OCI-LY7 (cell line): Measurements from ENCODE around the gene SYNGR1. TPM values are rescaled to one million over a fixed set of nuclear protein-coding genes. Genes with fewer than 3 reads are reported as not detected.

Experiments
- BruUV-seq: library from RNA; stranded (reverse); fragments of 400-500 nt; replicated peaks from 2 replicates; lab custom pipeline; 2021; lab: Mats Ljungman, UMichigan
- CTCF ChIA-PET: fragments of 300-600 bp; sonication (Branson Sonifier 250); formaldehyde crosslinking; loops from one replicate; lab custom pipeline; 2022; ENCODE audit warnings: antibody characterized with exemption; ENCODE audit not compliant: unreplicated experiment; lab: Charles Lee
- POLR2A ChIA-PET: fragments of 300-600 bp; sonication (Branson Sonifier 250); formaldehyde crosslinking; loops from one replicate; lab custom pipeline; 2022; ENCODE audit warnings: antibody characterized with exemption; lab: Charles Lee
- DNase-seq: peaks from one replicate; pipeline ENCODE4 v3.0.0-alpha.2; 2015; ENCODE audit warnings: low spot score
- H2AFZ ChIP-seq: fragments of 200-600 bp; sonication (generic), shearing (Covaris generic); 2 replicates; pipeline ENCODE4 v1.6.1; 2014; ENCODE audit warnings: mild to moderate bottlenecking, antibody characterized with exemption, low read length, moderate library complexity
- H3K27ac ChIP-seq: fragments of 200-600 bp; sonication (generic); 2 replicates; pipeline ENCODE4 v1.5.1; 2014; ENCODE audit warnings: mixed run types, low read depth, mild to moderate bottlenecking, moderate library complexity, low read length, inconsistent platforms; ENCODE audit not compliant: poor library complexity, severe bottlenecking
- H3K36me3 ChIP-seq: fragments of 200-600 bp; sonication (generic); 2 replicates; pipeline ENCODE4 v1.6.1; 2014; ENCODE audit warnings: mild to moderate bottlenecking, antibody characterized with exemption, low read length, moderate library complexity, mixed read lengths; ENCODE audit not compliant: insufficient read depth
- H3K4me1 ChIP-seq: fragments of 200-600 bp; sonication (generic); 2 replicates; pipeline ENCODE4 v1.5.1; 2014; ENCODE audit warnings: mild to moderate bottlenecking, low read length; ENCODE audit not compliant: insufficient read depth, poor library complexity, severe bottlenecking
- H3K4me2 ChIP-seq: fragments of 200-600 bp; sonication (generic); 2 replicates; pipeline ENCODE4 v1.6.1; 2014; ENCODE audit warnings: mild to moderate bottlenecking, low read length
- H3K4me3 ChIP-seq: fragments of 200-600 bp; sonication (generic); 2 replicates; pipeline ENCODE4 v1.5.1; 2014; ENCODE audit warnings: mild to moderate bottlenecking, low read depth, low read length; ENCODE audit not compliant: poor library complexity, severe bottlenecking
- H3K79me2 ChIP-seq: fragments of 200-600 bp; sonication (generic); 2 replicates; pipeline ENCODE4 v1.6.1; 2016; ENCODE audit warnings: low read depth, mild to moderate bottlenecking, low read length, moderate library complexity, mixed read lengths; ENCODE audit not compliant: insufficient read depth
- H3K9me2 ChIP-seq: fragments of 200-600 bp; sonication (generic); 2 replicates; pipeline ENCODE4 v1.6.1; 2016; ENCODE audit warnings: mild to moderate bottlenecking, low read length, mixed read lengths; ENCODE audit not compliant: insufficient read depth
- H3K9me3 ChIP-seq: fragments of 200-600 bp; sonication (generic); 2 replicates; pipeline ENCODE4 v1.6.1; 2014; ENCODE audit warnings: mild to moderate bottlenecking, mixed run types, low read length, mixed read lengths
- H4K20me1 ChIP-seq: fragments of 200-600 bp; sonication (generic); 2 replicates; pipeline ENCODE4 v1.6.1; 2014; ENCODE audit warnings: mild to moderate bottlenecking, antibody characterized with exemption, low read length, moderate library complexity, mixed read lengths; ENCODE audit not compliant: insufficient read depth
- EZH2phosphoT487 ChIP-seq: fragments of 200-600 bp; sonication (generic); IDR thresholded peaks from 2 replicates; pipeline ENCODE4 v1.6.1; 2018; ENCODE audit warnings: low read depth, borderline replicate concordance, mild to moderate bottlenecking, mixed run types, antibody characterized with exemption, low read length, moderate library complexity, mixed read lengths
- intact Hi-C: fragments of 100-400 bp; cut with micrococcal nuclease; formaldehyde crosslinking; loops from one replicate; pipeline ENCODE4 v1.10.0; 2022; ENCODE audit not compliant: unreplicated experiment
- total RNA-seq, 2 experiments: library from RNA; depleted of rRNA in 1 of 2; stranded (reverse); fragments of >200 nt in 1 of 2; shearing (Covaris generic) in 1 of 2; gene quantifications; 2 replicates each; pipeline ENCODE4 v1.2.3, GENCODE V29; 2014 to 2022
- TF ChIP-seq, protein P1 (sequence below): fragments of 200-600 bp; sonication (generic); conservative IDR thresholded peaks from 2 replicates; pipeline ENCODE4 v1.5.1; 2014; ENCODE audit warnings: mild to moderate bottlenecking, antibody characterized with exemption, low read length, moderate library complexity, mixed read lengths

The SYNGR1 gene
- total RNA-seq, 2 experiments from 2014 or later, result 10.2 to 23.3 TPM

DNA sequence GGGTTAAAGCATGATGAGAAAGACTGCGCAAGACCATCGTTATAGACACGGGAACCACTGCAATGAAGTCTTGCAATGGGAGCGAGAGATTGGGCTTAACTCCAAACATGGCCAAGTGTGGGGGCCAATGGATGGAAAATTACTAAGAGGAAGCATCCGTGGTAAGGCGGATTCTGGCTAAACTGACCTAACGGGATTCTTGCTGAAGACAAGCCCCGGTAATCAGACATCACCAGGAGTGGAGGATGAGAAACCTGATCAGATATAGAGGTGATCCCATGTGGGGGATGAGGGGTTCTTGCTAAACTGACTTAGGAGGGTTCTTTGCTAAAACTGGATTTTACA is 5.8 kb upstream of the SYNGR1 start:
- TF ChIP-seq, protein P1, sequence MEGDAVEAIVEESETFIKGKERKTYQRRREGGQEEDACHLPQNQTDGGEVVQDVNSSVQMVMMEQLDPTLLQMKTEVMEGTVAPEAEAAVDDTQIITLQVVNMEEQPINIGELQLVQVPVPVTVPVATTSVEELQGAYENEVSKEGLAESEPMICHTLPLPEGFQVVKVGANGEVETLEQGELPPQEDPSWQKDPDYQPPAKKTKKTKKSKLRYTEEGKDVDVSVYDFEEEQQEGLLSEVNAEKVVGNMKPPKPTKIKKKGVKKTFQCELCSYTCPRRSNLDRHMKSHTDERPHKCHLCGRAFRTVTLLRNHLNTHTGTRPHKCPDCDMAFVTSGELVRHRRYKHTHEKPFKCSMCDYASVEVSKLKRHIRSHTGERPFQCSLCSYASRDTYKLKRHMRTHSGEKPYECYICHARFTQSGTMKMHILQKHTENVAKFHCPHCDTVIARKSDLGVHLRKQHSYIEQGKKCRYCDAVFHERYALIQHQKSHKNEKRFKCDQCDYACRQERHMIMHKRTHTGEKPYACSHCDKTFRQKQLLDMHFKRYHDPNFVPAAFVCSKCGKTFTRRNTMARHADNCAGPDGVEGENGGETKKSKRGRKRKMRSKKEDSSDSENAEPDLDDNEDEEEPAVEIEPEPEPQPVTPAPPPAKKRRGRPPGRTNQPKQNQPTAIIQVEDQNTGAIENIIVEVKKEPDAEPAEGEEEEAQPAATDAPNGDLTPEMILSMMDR, result no peak
- no peak for TF ChIP-seq EZH2phosphoT487
- Histone ChIP-seq H2AFZ (no peak overlapping the region), H3K4me2 (no peak overlapping the region), H3K79me2 (no peaks in the 10 kb centered on the region), H3K36me3 (no peaks in the 10 kb centered on the region), H3K4me3 (no peak overlapping the region), H3K9me3 (no peaks in the 10 kb centered on the region), H3K9me2 (no peaks in the 10 kb centered on the region), H3K4me1 (peaks cover 11% of the 10 kb centered on the region), H3K27ac (no peak overlapping the region), H4K20me1 (no peaks in the 10 kb centered on the region)
- no peak for DNase-seq
- ChIA-PET CTCF (interaction anchor here (1.0 kb wide), 1 partner anchor 185 kb away, joined by 3 read pairs; no protein-coding TSS in a partner anchor), POLR2A (interaction anchor here (0.6 to 2.5 kb wide), 3 partner anchors 12 to 121 kb away, joined by 3 to 12 read pairs (median 4); no protein-coding TSS in a partner anchor)
- intact Hi-C loops, result loop anchor here (5.0 to 10.0 kb wide), 3 partner anchors 101 to 183 kb away; no protein-coding TSS in a partner anchor
- BruUV-seq, result no TSS peak

DNA sequence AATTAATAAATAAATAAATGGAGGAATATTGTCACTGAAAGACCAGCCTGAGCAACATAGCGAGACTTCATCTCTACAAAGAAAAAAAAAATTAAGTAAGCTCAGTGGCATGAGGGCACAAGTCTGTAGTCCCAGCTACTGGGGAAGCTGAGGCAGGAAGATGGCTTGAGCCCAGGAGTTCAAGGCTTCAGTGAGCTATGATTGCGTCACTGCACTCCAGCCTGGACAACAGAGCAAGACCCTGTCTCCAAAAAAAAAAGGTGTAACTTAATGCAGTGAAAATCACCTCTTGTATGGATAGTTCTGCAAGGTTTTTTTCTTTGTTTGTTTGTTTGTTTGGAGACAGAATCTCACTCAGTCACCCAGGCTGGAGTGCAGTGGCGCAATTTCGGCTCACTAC is 4.6 kb upstream of the SYNGR1 start:
- no peak overlapping the region for H3K4me3 ChIP-seq
- no peaks in the 10 kb centered on the region for H4K20me1 ChIP-seq
- H3K9me3 ChIP-seq, result no peaks in the 10 kb centered on the region
- ChIA-PET POLR2A (interaction anchor here (0.6 to 1.0 kb wide), 3 partner anchors 50 to 189 kb away, joined by 3 read pairs; no protein-coding TSS in a partner anchor), CTCF (no interaction called here)
- no peaks in the 10 kb centered on the region for H3K79me2 ChIP-seq
- TF ChIP-seq, protein P1, result no peak
- TF ChIP-seq EZH2phosphoT487, result no peak
- no peaks in the 10 kb centered on the region for H3K36me3 ChIP-seq
- peaks cover 16% of the 10 kb centered on the region for H3K4me1 ChIP-seq
- H3K27ac ChIP-seq, result no peak overlapping the region
- H3K9me2 ChIP-seq, result no peaks in the 10 kb centered on the region
- no peak for DNase-seq
- H3K4me2 ChIP-seq, result no peak overlapping the region
- BruUV-seq, result no TSS peak
- intact Hi-C loops, result loop anchor here (10.0 kb wide), 1 partner anchor 100 kb away; no protein-coding TSS in a partner anchor
- H2AFZ ChIP-seq, result no peak overlapping the region

DNA sequence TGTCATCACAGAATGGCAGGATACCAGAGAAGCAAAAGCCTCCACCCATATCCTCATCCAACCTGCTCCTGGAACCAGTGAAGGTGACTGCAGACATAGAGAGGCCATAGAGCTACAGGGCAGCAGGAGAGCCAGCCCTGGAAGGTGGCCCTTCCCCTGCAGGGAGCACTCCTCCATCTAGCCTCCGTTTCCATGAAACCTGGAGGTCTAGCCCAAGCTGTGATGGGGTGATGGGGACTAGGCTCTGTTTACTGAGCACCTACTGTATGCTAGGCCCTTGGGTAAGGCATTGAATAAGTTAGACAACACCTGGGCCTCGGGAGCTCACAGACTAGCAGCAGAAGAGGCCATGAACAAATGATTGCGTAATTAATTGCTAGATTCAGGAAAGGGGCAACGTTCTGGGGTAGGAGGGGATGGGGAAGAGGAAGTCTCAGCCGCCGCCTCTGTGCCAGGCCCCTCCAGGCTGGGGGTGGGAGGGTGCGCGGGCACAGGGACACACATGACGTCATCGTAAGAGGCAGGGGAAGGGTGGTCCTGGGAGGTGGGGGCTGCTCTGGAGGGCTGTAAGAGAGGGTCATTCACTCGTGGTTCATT is 784 bp upstream of the SYNGR1 start:
- Histone ChIP-seq H3K9me3 (no peaks in the 10 kb centered on the region), H4K20me1 (no peaks in the 10 kb centered on the region), H3K9me2 (no peaks in the 10 kb centered on the region), H3K36me3 (no peaks in the 10 kb centered on the region), H3K79me2 (no peaks in the 10 kb centered on the region), H3K4me1 (peaks cover 34% of the 10 kb centered on the region), H3K27ac (peak overlapping the region; percentile 68), H3K4me3 (peak overlapping the region; percentile 66), H3K4me2 (peak overlapping the region; percentile 87), H2AFZ (peak overlapping the region; percentile 95)
- intact Hi-C loops, result loop anchor here (1.0 to 10.0 kb wide), 2 partner anchors 30 to 96 kb away; partner anchors contain the start of gene RPL3
- no peak for DNase-seq
- ChIA-PET CTCF (interaction anchor here (0.9 kb wide), 1 partner anchor 18 kb away, joined by 3 read pairs; no protein-coding TSS in a partner anchor), POLR2A (interaction anchor here (0.5 to 1.3 kb wide), 6 partner anchors 27 to 1145 kb away, joined by 3 to 9 read pairs (median 4); partner anchors contain the start of gene RPL3)
- TF ChIP-seq EZH2phosphoT487, result no peak
- TF ChIP-seq, protein P1, result no peak
- BruUV-seq, result no TSS peak
